ENCODE results near the gene PLB1. TPM values are rescaled to one million over a fixed set of nuclear protein-coding genes. Genes with fewer than 3 reads are reported as not detected.

The PLB1 gene
- total and polyA plus RNA-seq, 9 of the 15 experiments (the other 6 are each of a cell fraction or from before 2014, with no cell fraction given) = 0.01 to 0.09 (median 0.07) TPM; not detected in 2

DNA sequence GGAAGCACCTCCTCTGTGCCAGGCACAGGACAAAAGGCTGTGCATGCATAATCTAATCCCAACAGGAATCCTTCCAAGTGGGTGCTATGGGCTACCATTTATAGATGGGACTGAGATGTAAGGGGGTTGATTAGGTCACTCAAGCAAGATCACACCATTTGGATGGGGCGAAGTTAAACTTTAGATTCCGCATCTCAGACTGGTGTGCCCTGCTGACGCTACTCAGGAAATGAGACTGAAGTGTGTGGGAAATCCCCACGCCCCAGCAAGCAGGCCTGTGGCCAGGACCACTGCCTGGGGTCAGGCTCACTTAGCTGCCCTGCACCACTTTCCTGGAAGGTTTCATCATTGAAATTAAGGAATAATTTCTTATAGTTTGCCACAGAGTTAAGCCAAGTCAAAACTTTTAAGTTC lies 185.3 kb downstream of the PLB1 start:
- Histone ChIP-seq H3K9me1 (ENCODE audit: control insufficient read depth, insufficient read depth, low read length) (peaks cover 4% of the 10 kb centered on the region), H3K4me3 (no peak overlapping the region), H3K4me2 (ENCODE audit: insufficient read depth, low read length) (no peak overlapping the region), H3K9me3 (replicated peaks; ENCODE audit: control insufficient read depth, insufficient read depth, low read depth, low read length) (no peaks in the 10 kb centered on the region), H3K79me2 (ENCODE audit: control insufficient read depth, insufficient read depth, low read length) (no peaks in the 10 kb centered on the region), H3K36me3 (ENCODE audit: control insufficient read depth, insufficient read depth, low read length) (no peaks in the 10 kb centered on the region), H3K9ac (ENCODE audit: insufficient read depth in 1 of 2, low read depth in 2 of 2, low read length in 2 of 2) (no peak overlapping the region), H2AFZ (ENCODE audit: low read depth, low read length) (no peak overlapping the region), H3K27me3 (ENCODE audit: control insufficient read depth in 2 of 2, insufficient read depth in 2 of 2, low read length in 2 of 2) (no peaks in the 10 kb centered on the region), H3K27ac (ENCODE audit: extremely low read depth, low read depth, low read length) (no peak overlapping the region), H3K4me1 (replicated peaks in 1 of 2; ENCODE audit: control insufficient read depth in 2 of 2, insufficient read depth in 2 of 2, low read length in 2 of 2) (peaks cover 23 to 31% of the 10 kb centered on the region in 2 experiments), H4K20me1 (replicated peaks; ENCODE audit: control insufficient read depth, insufficient read depth, low read length) (no peaks in the 10 kb centered on the region)
- BruUV-seq (replicated peaks) = no TSS peak
- FAIRE-seq = no peak
- intact Hi-C loops (cut with micrococcal nuclease) = loop anchor here (5.0 kb wide), 1 partner anchor 71 kb away; the partner anchor contains the start of gene PPP1CB
- DNase-seq (ENCODE audit: extremely low read depth in 1 of 4, low spot score in 3 of 4) = no peak
- no peak for ATAC-seq
- ChIA-PET CTCF (ENCODE audit: low intra/inter-chr PET ratio) (interaction anchor here (0.6 kb wide), 1 partner anchor 974 kb away, joined by 3 read pairs; no protein-coding TSS in a partner anchor), POLR2A (interaction anchor here (0.8 kb wide), 2 partner anchors 14 to 476 kb away, joined by 3 to 4 read pairs; no protein-coding TSS in a partner anchor)
- in situ Hi-C loops (cut with MboI) = no loop called here
- 65% methylated on average over 4 of the region's 4 CpGs for WGBS (ENCODE audit: insufficient coverage, low coverage, missing lambda C conversion rate)
- TF ChIP-seq HMG20B (CRISPR knock-in tag; IDR thresholded peaks at IDR 0.05) = no peak
- TF ChIP-seq PCBP2 (IDR thresholded peaks at IDR 0.05; ENCODE audit: low read depth, low read length, poor library complexity, severe bottlenecking) = no peak
- no peak for TF ChIP-seq SRSF7 (optimal IDR thresholded peaks at IDR 0.05; ENCODE audit: low read depth, low read length)
- no peak for TF ChIP-seq YBX1 (IDR thresholded peaks at IDR 0.05)
- TF ChIP-seq, protein P1, sequence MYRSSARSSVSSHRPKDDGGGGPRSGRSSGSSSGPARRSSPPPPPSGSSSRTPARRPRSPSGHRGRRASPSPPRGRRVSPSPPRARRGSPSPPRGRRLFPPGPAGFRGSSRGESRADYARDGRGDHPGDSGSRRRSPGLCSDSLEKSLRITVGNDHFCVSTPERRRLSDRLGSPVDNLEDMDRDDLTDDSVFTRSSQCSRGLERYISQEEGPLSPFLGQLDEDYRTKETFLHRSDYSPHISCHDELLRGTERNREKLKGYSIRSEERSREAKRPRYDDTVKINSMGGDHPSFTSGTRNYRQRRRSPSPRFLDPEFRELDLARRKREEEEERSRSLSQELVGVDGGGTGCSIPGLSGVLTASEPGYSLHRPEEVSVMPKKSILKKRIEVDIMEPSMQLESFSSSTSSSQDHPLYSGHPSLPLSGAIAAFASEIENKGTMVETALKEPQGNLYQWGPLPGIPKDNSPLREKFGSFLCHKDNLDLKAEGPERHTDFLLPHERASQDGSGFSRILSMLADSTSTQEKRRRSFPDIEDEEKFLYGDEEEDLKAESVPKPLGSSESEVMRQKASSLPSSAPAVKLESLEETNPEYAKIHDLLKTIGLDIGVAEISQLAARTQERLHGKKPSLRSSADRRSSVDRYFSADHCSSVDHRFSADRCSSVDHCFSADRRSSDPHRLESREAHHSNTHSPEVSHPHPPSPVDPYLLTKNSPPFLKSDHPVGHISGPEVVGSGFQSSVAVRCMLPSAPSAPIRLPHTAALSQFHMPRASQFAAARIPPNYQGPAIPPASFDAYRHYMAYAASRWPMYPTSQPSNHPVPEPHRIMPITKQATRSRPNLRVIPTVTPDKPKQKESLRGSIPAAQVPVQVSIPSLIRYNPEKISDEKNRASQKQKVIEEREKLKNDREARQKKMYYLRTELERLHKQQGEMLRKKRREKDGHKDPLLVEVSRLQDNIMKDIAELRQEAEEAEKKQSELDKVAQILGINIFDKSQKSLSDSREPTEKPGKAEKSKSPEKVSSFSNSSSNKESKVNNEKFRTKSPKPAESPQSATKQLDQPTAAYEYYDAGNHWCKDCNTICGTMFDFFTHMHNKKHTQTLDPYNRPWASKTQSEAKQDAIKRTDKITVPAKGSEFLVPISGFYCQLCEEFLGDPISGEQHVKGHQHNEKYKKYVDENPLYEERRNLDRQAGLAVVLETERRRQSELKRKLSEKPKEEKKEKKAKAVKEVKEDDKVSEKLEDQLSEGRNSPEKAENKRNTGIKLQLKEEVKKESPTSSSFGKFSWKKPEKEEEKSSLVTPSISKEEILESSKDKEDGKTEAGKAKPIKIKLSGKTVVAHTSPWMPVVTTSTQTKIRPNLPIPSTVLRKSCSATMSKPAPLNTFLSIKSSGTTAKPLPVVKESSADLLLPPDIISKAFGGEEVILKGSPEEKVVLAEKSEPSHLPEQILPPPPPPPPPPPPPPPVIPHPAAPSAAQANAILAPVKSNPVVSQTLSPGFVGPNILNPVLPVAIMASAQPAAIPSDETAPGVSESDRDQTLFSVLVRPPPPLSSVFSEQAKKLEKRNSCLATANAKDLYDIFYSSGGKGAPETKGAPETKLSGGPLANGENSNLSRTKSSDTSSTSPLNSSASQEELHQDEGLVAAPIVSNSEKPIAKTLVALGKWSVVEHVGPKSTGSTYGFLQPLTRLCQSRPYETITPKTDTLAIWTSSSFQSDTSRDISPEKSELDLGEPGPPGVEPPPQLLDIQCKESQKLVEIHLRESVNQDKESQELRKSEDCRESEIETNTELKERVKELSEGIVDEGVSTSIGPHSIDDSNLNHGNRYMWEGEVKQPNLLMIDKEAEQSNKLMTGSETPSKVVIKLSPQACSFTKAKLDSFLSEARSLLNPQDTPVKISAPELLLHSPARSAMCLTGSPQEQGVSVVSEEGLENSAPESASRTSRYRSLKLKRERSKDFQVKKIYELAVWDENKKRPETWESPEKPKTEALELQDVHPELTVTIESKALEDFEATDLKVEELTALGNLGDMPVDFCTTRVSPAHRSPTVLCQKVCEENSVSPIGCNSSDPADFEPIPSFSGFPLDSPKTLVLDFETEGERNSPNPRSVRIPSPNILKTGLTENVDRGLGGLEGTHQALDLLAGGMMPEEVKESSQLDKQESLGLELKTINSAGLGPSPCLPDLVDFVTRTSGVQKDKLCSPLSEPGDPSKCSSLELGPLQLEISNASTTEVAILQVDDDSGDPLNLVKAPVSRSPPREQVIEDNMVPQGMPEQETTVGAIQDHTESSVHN (IDR thresholded peaks at IDR 0.05; ENCODE audit: borderline replicate concordance in 1 of 2, low read depth in 1 of 2) = no peak
- no peak for TF ChIP-seq NELFE (IDR thresholded peaks at IDR 0.05; ENCODE audit: insufficient read depth, insufficient read length)
- no peak for TF ChIP-seq NCOR1 (IDR thresholded peaks at IDR 0.05)
- no peak for TF ChIP-seq BRD9 (IDR thresholded peaks at IDR 0.05; ENCODE audit: low read depth, partially characterized antibody)
- TF ChIP-seq ZNF699 (CRISPR knock-in tag; IDR thresholded peaks at IDR 0.05; ENCODE audit: insufficient replicate concordance) = no peak
- TF ChIP-seq, protein P2, sequence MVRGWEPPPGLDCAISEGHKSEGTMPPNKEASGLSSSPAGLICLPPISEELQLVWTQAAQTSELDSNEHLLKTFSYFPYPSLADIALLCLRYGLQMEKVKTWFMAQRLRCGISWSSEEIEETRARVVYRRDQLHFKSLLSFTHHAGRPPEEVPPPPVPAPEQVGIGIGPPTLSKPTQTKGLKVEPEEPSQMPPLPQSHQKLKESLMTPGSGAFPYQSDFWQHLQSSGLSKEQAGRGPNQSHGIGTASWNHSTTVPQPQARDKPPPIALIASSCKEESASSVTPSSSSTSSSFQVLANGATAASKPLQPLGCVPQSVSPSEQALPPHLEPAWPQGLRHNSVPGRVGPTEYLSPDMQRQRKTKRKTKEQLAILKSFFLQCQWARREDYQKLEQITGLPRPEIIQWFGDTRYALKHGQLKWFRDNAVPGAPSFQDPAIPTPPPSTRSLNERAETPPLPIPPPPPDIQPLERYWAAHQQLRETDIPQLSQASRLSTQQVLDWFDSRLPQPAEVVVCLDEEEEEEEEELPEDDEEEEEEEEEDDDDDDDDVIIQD (CRISPR knock-in tag; IDR thresholded peaks at IDR 0.05) = no peak
- no peak for TF ChIP-seq RBBP5 (IDR thresholded peaks at IDR 0.05; ENCODE audit: borderline replicate concordance, insufficient read depth, low read length, poor library complexity, severe bottlenecking)

Data from K562 (cell line).